SK-N-SH (cell line): ENCODE measurements around the gene NBEAL2. TPM values are rescaled to one million over a fixed set of nuclear protein-coding genes. Genes with fewer than 3 reads are reported as not detected.
A peak's percentile ranks its signal among the peaks of the same experiment; 100 is the strongest.

Experiments used
- CTCF ChIA-PET: fragments of 300-600, 350-600 bp; formaldehyde crosslinking; extraction: SDS; loops from one replicate; lab custom pipeline; 2021; lab: Yijun Ruan, JAX
- POLR2A ChIA-PET: fragments of 350-600 bp; sonication (Branson Sonifier 250); formaldehyde crosslinking; extraction: SDS; loops from one replicate; lab custom pipeline; 2020; ENCODE audit warnings: antibody characterized with exemption, inconsistent platforms; lab: Yijun Ruan, JAX
- DNase-seq: peaks from one replicate; pipeline ENCODE4 v3.0.0; 2012
- H2AFZ ChIP-seq: fragments of 200-600 bp; sonication (generic); 2 replicates; pipeline ENCODE4 v1.8.1; 2016; ENCODE audit warnings: antibody characterized with exemption, mild to moderate bottlenecking, low read depth
- H3F3A ChIP-seq: fragments of 200-600 bp; sonication (generic); replicated peaks from 2 replicates; pipeline ENCODE3; 2016; ENCODE audit warnings: antibody characterized with exemption, mild to moderate bottlenecking; ENCODE audit not compliant: insufficient read depth
- H3K27ac ChIP-seq, 2 experiments: fragments of 200-500 bp in 1 of 2; fragments of 200-600 bp in 1 of 2; sonication (Bioruptor generic) in 1 of 2; sonication (generic), shearing (Covaris generic) in 1 of 2; 2 replicates each; pipeline versions ENCODE4 v1.5.1 to v1.6.1; 2014 to 2016; ENCODE audit warnings: low read depth in 2 of 2, inconsistent platforms in 1 of 2, low read length in 1 of 2, mild to moderate bottlenecking in 1 of 2, mixed read lengths in 1 of 2
- H3K27me3 ChIP-seq: fragments of 200-600 bp; sonication (generic), shearing (Covaris generic); 2 replicates; pipeline ENCODE4 v1.6.1; 2016; ENCODE audit warnings: mixed run types; ENCODE audit not compliant: insufficient read depth
- H3K36me3 ChIP-seq, 2 experiments: fragments of 200-500 bp in 1 of 2; fragments of 200-600 bp in 1 of 2; sonication (Bioruptor generic) in 1 of 2; sonication (generic) in 1 of 2; replicated peaks in 1 of 2; 2 replicates each; pipeline versions ENCODE3 to v1.5.1; 2014 to 2016; ENCODE audit warnings: low read length in 1 of 2, mild to moderate bottlenecking in 1 of 2; ENCODE audit not compliant: insufficient read depth in 2 of 2, control insufficient read depth in 1 of 2
- H3K4me1 ChIP-seq, 2 experiments: fragments of 200-500 bp in 1 of 2; fragments of 200-600 bp in 1 of 2; sonication (Bioruptor generic) in 1 of 2; sonication (generic), shearing (Covaris generic) in 1 of 2; 2 replicates each; pipeline versions ENCODE4 v1.5.1 to v1.6.1; 2014 to 2016; ENCODE audit warnings: low read depth in 1 of 2, low read length in 1 of 2, mixed run types in 1 of 2; ENCODE audit not compliant: insufficient read depth in 2 of 2, control insufficient read depth in 1 of 2
- H3K4me2 ChIP-seq: fragments of 200-600 bp; sonication (generic), shearing (Covaris generic); 2 replicates; pipeline ENCODE4 v1.6.1; 2017; ENCODE audit warnings: mixed run types
- H3K4me3 ChIP-seq, 2 experiments: fragments of 200-500 bp in 1 of 2; fragments of 200-600 bp in 1 of 2; sonication (Bioruptor generic) in 1 of 2; sonication (generic), shearing (Covaris generic) in 1 of 2; 2 replicates each; pipeline versions ENCODE4 v1.5.1 to v1.8.1; 2014 to 2016; ENCODE audit warnings: low read depth in 2 of 2, inconsistent platforms in 1 of 2, low read length in 1 of 2, mild to moderate bottlenecking in 1 of 2, mixed read lengths in 1 of 2, moderate library complexity in 1 of 2
- H3K79me2 ChIP-seq: fragments of 200-600 bp; sonication (generic); 2 replicates; pipeline ENCODE4 v1.8.1; 2017; ENCODE audit warnings: mild to moderate bottlenecking; ENCODE audit not compliant: insufficient read depth
- H3K9ac ChIP-seq: fragments of 200-600 bp; sonication (generic); 2 replicates; pipeline ENCODE4 v1.6.1; 2017; ENCODE audit warnings: mixed run types
- H3K9me2 ChIP-seq: fragments of 200-600 bp; sonication (generic); 2 replicates; pipeline ENCODE4 v1.6.1; 2017; ENCODE audit warnings: mixed run types
- H3K9me3 ChIP-seq: fragments of 200-600 bp; sonication (generic); 2 replicates; pipeline ENCODE4 v1.6.1; 2017; ENCODE audit warnings: mixed run types, mild to moderate bottlenecking, moderate library complexity
- H4K20me1 ChIP-seq: fragments of 200-600 bp; sonication (generic); 2 replicates; pipeline ENCODE4 v1.6.1; 2017; ENCODE audit warnings: mild to moderate bottlenecking, mixed run types; ENCODE audit not compliant: insufficient read depth
- ELF1 ChIP-seq: IDR thresholded peaks from 2 replicates; pipeline ENCODE4 v1.4.0; 2012
- EP300 ChIP-seq, 2 experiments: IDR thresholded peaks; 2 replicates each; pipeline versions ENCODE4 v1.4.0 to v1.6.1; 2012; ENCODE audit warnings: borderline replicate concordance in 1 of 2, low read depth in 1 of 2, low read length in 1 of 2
- EZH2phosphoT487 ChIP-seq: fragments of 200-600 bp; sonication (generic); IDR thresholded peaks from 2 replicates; pipeline ENCODE4 v1.6.1; 2017; ENCODE audit warnings: low read depth, mixed run types, mild to moderate bottlenecking, antibody characterized with exemption, moderate library complexity, borderline replicate concordance
- FOXM1 ChIP-seq: IDR thresholded peaks from 2 replicates; pipeline ENCODE4 v1.4.0; 2012; ENCODE audit warnings: low read depth, mild to moderate bottlenecking
- GATA2 ChIP-seq: sonication (generic); formaldehyde crosslinking; IDR thresholded peaks from 2 replicates; pipeline ENCODE4 v1.5.0; 2020; ENCODE audit warnings: mild to moderate bottlenecking, missing genetic modification reagents
- JUND ChIP-seq: IDR thresholded peaks from 2 replicates; pipeline ENCODE4 v1.4.0; 2012
- MEF2A ChIP-seq: IDR thresholded peaks from 2 replicates; pipeline ENCODE4 v1.4.0; 2012; ENCODE audit warnings: low read depth, borderline replicate concordance
- MXI1 ChIP-seq: IDR thresholded peaks from 2 replicates; pipeline ENCODE4 v1.6.1; 2012; ENCODE audit warnings: mild to moderate bottlenecking, low read depth, low read length, improper control_type of control experiment
- POLR2AphosphoS5 ChIP-seq: IDR thresholded peaks from 2 replicates; pipeline ENCODE4 v1.6.1; 2012; ENCODE audit warnings: low read depth, low read length
- RCOR1 ChIP-seq: fragments of 150-350 bp; IDR thresholded peaks from 2 replicates; pipeline ENCODE4 v1.6.1; 2017; ENCODE audit warnings: antibody characterized with exemption, low read length
- RFX5 ChIP-seq: IDR thresholded peaks from 2 replicates; pipeline ENCODE4 v1.6.1; 2012; ENCODE audit warnings: mild to moderate bottlenecking, improper control_type of control experiment, low read length
- SMC3 ChIP-seq: IDR thresholded peaks from 2 replicates; pipeline ENCODE4 v1.6.1; 2012; ENCODE audit warnings: low read depth, low read length, improper control_type of control experiment
- TAF1 ChIP-seq: IDR thresholded peaks from 2 replicates; pipeline ENCODE4 v1.6.1; 2012; ENCODE audit warnings: low read depth, mild to moderate bottlenecking, low read length, moderate library complexity, borderline replicate concordance
- TCF12 ChIP-seq: IDR thresholded peaks from 2 replicates; pipeline ENCODE4 v1.4.0; 2012
- TEAD4 ChIP-seq: IDR thresholded peaks from 2 replicates; pipeline ENCODE4 v1.4.0; 2012; ENCODE audit warnings: mild to moderate bottlenecking, borderline replicate concordance; ENCODE audit not compliant: insufficient read depth
- YY1 ChIP-seq: IDR thresholded peaks from 2 replicates; pipeline ENCODE4 v1.4.0; 2012; ENCODE audit warnings: low read depth, mild to moderate bottlenecking
- WGBS: methylation state at CpG from one replicate; pipeline ENCODE4 v1.1.6; 2017; ENCODE audit warnings: low lambda C conversion rate; 5-methylcytosine and 5-hydroxymethylcytosine counted together
- polyA plus RNA-seq, 3 experiments: library from polyadenylated mRNA; depleted of rRNA; stranded (reverse); fragments of >200 nt; gene quantifications; 2 replicates each; pipeline ENCODE4 v1.2.3, GENCODE V29; 2012
- TF ChIP-seq, protein P1 (sequence below): fragments of 150-350 bp; IDR thresholded peaks from 2 replicates; pipeline ENCODE4 v1.6.1; 2016; ENCODE audit warnings: mild to moderate bottlenecking, low read depth, low read length
- TF ChIP-seq, protein P2 (sequence below): IDR thresholded peaks from 2 replicates; pipeline ENCODE4; 2012
- TF ChIP-seq, protein P3 (sequence below): IDR thresholded peaks from 2 replicates; pipeline ENCODE4 v1.4.0; 2012; ENCODE audit warnings: low read depth, borderline replicate concordance

The NBEAL2 gene
- polyA plus RNA-seq, 1 of the 3 experiments (the other 2 are of a cell fraction) = 20.3 TPM

DNA sequence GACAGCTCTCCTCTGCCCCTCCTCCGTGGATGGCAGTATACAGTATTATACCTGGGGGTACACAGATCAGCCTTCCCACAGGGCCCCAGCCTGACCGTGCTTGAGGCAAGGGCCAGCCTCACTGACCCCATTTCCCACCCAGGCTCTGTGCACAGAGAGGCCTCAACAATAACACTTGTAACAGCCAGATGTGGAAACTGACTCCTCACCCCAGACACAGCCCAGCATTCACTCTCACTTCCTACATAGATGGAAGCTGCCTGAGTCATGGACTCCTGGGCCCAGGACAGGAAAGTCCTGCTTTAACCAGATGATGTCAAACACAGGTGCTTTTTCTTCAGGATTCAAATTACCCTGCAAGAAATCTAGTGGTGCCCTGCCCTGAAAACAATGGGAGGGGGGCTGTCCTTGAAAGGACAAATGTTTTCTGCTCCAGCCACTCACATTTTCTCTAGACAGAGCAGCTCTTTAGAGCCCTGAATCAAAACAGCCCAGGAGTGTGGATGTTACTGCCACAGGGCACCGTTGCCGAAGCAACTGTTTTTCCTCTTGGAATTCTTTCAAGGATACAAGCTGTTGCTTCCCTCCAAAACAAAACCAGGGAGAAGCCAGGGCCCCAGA, 19.3 kb upstream of the NBEAL2 start:
- no peaks in the 10 kb centered on the region for H3K9me2 ChIP-seq
- no peaks in the 10 kb centered on the region for H3F3A ChIP-seq
- H3K9me3 ChIP-seq = no peaks in the 10 kb centered on the region
- peaks cover 92% of the 10 kb centered on the region for H3K79me2 ChIP-seq
- TF ChIP-seq MXI1 = peak; percentile 31; the same call in 1 of the 2 replicates
- TF ChIP-seq, protein P1, sequence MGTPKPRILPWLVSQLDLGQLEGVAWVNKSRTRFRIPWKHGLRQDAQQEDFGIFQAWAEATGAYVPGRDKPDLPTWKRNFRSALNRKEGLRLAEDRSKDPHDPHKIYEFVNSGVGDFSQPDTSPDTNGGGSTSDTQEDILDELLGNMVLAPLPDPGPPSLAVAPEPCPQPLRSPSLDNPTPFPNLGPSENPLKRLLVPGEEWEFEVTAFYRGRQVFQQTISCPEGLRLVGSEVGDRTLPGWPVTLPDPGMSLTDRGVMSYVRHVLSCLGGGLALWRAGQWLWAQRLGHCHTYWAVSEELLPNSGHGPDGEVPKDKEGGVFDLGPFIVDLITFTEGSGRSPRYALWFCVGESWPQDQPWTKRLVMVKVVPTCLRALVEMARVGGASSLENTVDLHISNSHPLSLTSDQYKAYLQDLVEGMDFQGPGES = no peak
- TF ChIP-seq TCF12 = peak; percentile 42; the same call in 1 of the 2 replicates
- H3K27ac ChIP-seq = peak overlapping the region; percentile 29 to 64; a peak in 3 of 4 replicates
- peaks cover 15 to 52% of the 10 kb centered on the region in 2 experiments; a peak in 2 of 4 replicates for H3K4me1 ChIP-seq
- no peak overlapping the region for H3K9ac ChIP-seq
- no peaks in the 10 kb centered on the region for H3K36me3 ChIP-seq
- no peak overlapping the region for H2AFZ ChIP-seq
- peak overlapping the region; percentile 28; the same call in 1 of the 2 replicates for H3K4me2 ChIP-seq
- 52% methylated on average over 4 of the region's 4 CpGs for WGBS
- H4K20me1 ChIP-seq = peaks cover 79% of the 10 kb centered on the region
- DNase-seq = peak; percentile 50
- ChIA-PET CTCF (interaction anchor here (1.4 to 5.6 kb wide), 2 partner anchors 8 to 37 kb away, joined by 3 to 25 read pairs; no protein-coding TSS in a partner anchor), POLR2A (no interaction called here)
- no peaks in the 10 kb centered on the region for H3K27me3 ChIP-seq
- H3K4me3 ChIP-seq = no peak overlapping the region

DNA sequence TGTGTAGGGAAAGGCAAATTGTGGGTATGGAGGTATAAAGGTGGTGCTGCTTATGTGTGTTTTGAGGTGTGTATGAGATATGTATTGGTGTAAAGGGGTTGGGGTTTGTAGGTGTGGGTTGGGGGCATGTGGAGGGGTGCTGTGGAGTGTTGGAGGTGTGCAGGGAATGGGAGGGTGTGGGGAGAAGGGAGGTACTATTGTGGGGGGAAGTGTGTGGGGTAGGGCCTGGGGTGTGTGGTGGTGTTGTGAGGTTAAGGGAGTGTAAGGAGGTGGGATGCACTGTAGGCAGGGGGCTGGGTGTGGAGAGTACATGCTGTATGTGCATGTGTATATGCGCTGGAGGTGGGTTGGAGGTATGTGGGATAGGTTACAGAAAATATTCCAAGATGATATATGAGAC, 18.6 kb upstream of the NBEAL2 start:
- WGBS = 82% methylated on average over 1 of the region's 1 CpG
- Histone ChIP-seq H3K4me2 (0 out of 2 replicates have a peak overlapping the region, but pooled peaks have one; percentile 28), H2AFZ (no peak overlapping the region), H3F3A (no peaks in the 10 kb centered on the region), H3K27ac (peak overlapping the region; percentile 29 to 64; a peak in 3 of 4 replicates), H3K27me3 (no peaks in the 10 kb centered on the region), H3K4me3 (no peak overlapping the region), H3K36me3 (no peaks in the 10 kb centered on the region)
- POLR2A ChIA-PET = no interaction called here
- DNase-seq = no peak
- CTCF ChIA-PET = interaction anchor here (5.6 kb wide), 1 partner anchor 38 kb away, joined by 25 read pairs; no protein-coding TSS in a partner anchor
- TF ChIP-seq ELF1 (no peak), POLR2AphosphoS5 (no peak), SMC3 (no peak), TAF1 (no peak), TCF12 (no peak), TEAD4 (no peak), RCOR1 (no peak), YY1 (no peak), MEF2A (no peak), GATA2 (CRISPR knock-in tag) (no peak), RFX5 (no peak), EP300 (IDR thresholded peaks at IDR 0.05; ENCODE audit: borderline replicate concordance in 1 of 2, low read depth in 1 of 2, low read length in 1 of 2) (no peak), JUND (no peak), FOXM1 (no peak), EZH2phosphoT487 (no peak)
- TF ChIP-seq, protein P2, sequence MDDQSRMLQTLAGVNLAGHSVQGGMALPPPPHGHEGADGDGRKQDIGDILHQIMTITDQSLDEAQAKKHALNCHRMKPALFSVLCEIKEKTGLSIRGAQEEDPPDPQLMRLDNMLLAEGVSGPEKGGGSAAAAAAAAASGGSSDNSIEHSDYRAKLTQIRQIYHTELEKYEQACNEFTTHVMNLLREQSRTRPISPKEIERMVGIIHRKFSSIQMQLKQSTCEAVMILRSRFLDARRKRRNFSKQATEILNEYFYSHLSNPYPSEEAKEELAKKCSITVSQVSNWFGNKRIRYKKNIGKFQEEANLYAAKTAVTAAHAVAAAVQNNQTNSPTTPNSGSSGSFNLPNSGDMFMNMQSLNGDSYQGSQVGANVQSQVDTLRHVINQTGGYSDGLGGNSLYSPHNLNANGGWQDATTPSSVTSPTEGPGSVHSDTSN = no peak
- TF ChIP-seq, protein P3, sequence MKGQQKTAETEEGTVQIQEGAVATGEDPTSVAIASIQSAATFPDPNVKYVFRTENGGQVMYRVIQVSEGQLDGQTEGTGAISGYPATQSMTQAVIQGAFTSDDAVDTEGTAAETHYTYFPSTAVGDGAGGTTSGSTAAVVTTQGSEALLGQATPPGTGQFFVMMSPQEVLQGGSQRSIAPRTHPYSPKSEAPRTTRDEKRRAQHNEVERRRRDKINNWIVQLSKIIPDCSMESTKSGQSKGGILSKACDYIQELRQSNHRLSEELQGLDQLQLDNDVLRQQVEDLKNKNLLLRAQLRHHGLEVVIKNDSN = no peak
- TF ChIP-seq, all 33 proteins: peak for 0
- Histone ChIP-seq H4K20me1 (peaks cover 79% of the 10 kb centered on the region), H3K9me2 (no peaks in the 10 kb centered on the region), H3K79me2 (peaks cover 92% of the 10 kb centered on the region), H3K9ac (no peak overlapping the region), H3K4me1 (peaks cover 15 to 50% of the 10 kb centered on the region in 2 experiments; a peak in 2 of 4 replicates), H3K9me3 (no peaks in the 10 kb centered on the region)
